Pons (tissue), 1 donor: ENCODE measurements around the gene NIP7.
"Not testable (repeated sequence)": the region's sequence is repeated elsewhere in the genome, so short reads cannot be mapped to it uniquely, and the experiment has no call there.

ENCODE experiments used
- DNase-seq: peaks from one replicate; pipeline ENCODE4 v3.0.0-alpha.2; 2016; ENCODE audit warnings: low spot score

The NIP7 gene

DNA sequence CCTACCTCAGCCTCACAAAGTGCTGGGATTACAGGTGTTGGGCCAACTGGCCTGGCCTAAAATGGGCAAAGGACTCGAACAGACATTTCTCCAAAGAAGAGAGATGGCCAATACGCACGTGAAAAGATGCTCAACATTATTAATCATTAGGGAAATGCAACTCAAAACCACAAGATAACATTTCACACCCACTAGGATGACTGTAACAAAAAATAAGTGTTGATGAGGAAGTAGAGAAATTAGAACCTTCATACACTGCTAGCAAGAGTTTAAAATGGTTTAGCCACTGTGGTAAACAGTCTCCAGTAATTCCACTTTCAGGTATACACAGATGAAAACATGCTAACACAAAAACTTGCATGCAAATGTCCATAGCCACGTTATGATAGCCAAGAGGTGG is 6.4 kb downstream of the NIP7 start:
- DNase-seq: no peak

DNA sequence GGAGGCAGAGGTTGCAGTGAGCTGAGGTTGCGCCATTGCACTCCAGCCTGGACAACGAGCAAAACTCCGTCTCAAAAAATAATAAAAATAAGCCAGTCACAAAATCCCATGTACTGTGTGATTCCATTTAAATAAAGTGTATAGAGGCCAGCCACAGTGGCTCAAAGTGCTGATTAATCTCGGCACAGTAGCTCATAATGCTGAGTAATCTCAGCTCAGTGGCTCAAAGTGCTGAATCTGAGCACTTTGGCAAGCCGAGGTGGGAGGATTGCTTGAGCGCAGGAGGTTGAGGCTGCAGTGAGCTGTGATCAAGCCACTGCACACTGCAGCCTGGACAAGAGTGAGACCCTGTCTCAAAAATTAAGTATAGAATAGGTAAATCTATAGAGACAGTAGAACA is 7.1 kb downstream of the NIP7 start:
- DNase-seq: no peak

DNA sequence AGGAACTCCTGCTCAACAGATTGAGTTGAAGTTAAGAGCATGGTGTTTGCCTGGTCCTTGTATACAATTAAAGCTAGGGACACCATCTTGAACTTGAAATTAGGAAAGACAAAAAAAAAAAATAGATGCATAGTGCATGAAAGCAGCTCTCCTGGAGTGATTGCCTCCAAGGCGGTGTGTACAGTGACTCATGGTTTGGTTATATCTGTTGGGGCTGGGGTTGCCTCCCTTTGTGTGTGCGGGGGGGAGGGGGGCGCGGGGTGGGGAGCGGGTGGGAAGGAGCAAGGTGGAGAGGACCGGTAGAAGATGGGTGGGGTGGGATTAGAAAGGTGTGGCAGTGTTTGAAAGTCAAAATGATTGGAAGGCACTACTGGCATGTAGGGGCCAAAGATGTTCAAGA is 8.7 kb downstream of the NIP7 start:
- no peak for DNase-seq

DNA sequence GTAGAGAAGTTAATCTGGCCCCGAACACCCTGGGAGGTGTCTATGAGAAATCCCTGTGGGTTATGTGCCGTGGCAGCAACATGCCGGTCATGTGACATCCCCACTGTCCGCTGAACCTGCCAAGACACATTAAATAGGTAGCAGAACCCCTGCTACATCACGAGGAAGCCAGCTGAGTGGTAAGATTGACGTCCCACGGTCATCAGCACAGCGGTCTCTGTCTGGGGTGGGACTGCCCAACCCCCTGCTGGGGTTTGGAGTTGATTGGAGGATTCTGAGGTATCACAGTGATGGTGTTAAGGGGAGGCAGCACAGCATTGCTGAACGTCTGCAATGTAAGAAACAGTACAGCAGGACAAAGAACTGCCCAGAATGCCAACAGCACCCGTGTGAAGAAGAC is 10.0 kb downstream of the NIP7 start:
- DNase-seq: no peak

DNA sequence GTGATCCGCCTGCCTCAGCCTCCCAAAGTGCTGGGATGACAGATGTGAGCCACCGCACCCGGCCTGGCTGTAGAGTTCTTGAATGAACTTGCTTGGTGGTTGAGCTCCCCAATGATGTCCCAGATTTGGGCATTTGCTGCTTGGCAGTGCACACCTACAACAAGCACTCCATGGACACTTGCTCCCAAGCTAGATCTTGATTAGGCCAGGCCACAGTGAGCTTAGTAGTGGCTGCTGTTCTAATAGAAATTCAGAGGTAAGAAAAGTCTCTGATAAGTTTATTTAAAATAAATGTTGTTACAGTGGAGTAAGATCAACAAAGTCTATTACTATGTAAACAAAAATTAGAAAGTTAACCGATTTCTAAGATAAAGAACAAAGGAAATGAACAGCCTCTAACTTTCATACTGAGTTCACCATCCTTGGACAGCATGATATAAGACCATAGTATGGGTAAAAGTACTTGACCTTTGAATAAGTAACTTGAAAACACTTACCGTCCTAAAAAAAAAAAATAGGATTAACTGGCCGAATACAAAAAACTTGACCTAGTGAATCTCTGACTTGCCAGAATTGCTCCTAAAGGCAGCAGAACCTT is 11.1 kb downstream of the NIP7 start:
- DNase-seq: no peak

DNA sequence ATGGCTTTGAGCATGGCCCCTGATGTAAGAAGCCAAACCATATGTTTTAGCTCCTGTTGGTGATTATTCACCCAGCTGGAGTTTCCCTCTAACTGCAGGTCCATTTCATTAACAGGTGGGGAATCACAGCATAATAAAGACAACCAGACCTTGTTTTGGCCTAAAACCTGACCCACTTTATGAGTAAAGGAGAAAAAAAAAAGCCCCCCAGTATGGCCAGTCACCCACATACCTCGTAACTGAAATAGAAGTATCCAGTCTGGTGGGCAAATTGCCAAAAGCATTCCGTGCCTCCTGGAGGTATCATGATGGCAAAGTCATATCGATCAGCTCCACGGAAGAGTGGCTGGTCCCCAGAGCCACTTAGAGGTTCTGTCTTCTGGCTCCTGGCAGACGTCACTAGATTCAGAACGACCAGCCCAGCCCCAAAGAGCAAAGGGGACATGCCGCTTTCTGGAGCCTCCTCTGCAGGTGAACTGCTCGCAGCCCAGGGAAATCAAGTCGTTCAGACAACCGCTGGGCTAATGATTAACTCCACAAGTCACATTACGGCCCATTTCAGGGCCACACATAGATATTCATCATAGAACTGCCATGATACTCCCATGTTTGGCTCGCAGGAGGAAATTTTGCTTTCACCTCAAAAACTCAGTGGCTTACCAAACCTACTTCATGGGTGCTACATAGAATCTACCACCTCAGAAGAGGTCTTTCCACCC is 11.9 kb downstream of the NIP7 start, which contains the start of gene TMED6:
Gene TMED6 (minus strand): TSS at position 478 of the 719 bp plus-strand sequence. CDS start 33 bp downstream, at position 445.
- DNase-seq: no peak

DNA sequence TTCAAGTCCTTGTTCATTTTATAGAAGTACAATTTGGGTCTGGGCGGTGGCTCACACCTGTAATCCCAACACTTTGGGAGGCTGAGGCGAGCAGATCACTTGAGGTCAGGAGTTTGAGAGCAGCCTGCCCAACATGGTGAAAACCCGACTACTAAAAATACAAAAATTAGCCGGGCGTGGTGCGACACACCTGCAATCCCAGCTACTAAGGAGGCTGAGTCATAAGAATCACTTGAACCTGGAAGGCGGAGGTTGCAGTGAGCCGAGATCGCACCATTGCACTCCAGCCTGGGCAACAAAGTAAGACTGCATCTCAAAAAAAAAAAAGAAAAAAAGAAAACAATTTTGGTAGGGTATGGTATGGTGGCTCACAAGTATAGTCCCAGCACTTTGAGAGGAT is 20.5 kb downstream of the NIP7 start:
- DNase-seq: not testable (repeated sequence)

DNA sequence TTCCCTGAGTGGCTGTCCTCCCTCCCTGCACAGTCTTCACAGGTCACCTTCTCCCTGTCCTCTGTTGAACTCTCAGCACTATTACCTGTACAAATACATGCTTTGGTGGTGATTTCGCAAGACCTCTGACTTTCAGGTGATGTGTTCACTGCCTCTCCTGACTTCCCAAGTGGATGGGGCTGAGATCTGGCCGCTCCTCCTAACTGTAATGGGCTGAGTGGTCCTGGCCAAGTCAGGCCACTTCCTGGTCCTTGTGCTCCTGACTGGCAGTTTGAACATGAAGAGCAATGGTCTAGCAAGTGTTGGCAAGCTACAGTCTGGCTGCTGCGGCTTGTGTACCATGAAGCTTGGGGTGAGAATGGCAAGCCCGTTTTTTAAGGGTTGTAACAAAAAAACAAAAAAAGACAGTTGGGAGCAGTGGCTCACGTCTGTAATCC is 23.7 kb downstream of the NIP7 start:
- no peak for DNase-seq

DNA sequence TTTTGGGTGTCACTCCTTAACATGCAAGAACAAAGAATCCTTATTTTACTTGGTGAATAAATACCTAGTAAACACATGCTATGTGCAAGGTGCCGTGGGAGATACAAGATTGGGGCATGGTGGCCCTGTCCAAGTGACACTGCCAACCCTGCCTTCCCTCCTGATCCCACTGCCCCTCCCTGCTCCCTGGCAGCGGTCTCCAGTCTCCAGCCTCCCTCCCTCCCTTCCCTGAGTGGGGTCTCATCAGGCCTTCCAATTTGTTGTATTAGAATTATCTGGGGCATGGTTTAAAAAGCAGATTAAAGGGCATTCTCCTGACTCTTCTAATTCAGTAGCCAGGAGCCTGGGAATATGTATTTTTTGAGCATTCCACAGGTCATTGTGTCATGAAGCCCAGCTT is 24.5 kb downstream of the NIP7 start:
- DNase-seq: no peak

DNA sequence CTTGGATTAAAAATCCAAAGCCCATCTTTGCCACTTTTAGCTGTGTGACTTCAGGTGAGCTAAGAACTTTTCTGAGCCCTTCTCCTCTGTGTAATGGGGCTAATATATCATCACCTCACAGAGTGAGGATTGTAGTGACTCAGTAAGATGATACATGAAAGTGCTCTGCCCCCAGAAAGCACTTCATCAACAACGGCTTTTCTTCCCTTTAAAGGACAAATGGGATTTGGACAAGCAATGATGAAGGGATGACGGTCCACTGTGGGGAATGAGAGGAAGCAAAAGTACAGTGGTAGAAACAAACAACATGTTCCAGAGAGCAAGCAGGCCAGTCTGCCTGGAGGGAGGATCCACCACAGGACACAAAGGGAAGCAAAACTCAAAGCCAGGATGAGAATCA is 26.3 kb downstream of the NIP7 start:
- DNase-seq: no peak

DNA sequence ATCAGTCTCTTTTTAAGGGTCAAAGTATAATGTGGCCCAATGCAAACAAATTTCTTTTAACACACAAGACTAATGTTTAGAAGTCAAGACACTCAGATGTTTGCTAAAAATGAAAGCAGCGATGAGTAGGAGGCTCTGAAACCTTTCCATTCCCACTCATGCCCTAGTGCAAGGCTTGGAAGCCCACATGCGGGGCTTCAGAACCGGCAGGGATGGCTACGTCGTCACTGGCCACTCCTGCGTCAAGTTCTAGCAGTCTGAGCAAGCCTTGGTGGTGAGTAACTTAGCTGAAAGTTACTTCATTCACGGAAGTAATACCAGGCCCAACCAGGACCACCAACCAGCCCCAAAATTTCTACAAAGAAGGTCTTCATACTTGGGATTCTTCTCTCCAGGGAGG is 26.9 kb downstream of the NIP7 start:
- no peak for DNase-seq

DNA sequence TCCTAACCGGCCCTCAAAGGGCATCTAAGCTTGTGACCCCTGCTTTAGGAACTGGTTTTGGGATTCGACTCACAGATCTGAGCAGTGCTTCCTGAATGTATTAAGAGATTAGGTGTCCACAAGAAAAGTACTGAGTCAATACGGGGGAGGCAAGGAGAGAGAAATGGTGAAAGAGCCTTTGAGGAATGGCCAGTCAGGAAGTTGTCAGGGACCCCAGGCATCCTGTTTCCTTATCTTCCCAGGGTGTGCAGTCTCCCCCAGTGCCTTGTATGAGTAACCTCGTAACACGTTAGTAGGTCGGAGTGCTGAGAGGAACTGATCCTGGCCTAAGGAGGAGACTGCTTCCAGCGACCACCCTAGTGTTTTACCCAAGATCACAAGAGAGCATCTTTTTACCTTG is 28.4 kb downstream of the NIP7 start:
- no peak for DNase-seq

DNA sequence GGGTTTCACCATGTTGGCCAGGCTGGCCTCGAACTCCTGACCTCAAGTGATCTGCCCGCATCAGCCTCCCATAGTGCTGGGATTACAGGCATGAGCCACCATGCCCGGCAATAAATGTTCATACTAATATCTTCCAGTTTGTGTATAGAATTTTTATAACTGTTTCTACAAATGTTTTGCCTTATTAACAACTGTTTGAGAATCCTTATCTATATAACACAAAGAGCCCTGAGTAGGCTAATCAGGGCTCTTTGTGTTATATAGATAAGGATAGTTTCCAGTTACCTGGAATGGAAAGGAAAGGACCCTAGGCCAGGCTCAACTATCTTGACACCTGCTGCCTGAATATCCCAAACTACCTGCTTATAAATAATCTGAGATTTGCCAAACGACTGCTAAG is 29.3 kb downstream of the NIP7 start:
- no peak for DNase-seq

DNA sequence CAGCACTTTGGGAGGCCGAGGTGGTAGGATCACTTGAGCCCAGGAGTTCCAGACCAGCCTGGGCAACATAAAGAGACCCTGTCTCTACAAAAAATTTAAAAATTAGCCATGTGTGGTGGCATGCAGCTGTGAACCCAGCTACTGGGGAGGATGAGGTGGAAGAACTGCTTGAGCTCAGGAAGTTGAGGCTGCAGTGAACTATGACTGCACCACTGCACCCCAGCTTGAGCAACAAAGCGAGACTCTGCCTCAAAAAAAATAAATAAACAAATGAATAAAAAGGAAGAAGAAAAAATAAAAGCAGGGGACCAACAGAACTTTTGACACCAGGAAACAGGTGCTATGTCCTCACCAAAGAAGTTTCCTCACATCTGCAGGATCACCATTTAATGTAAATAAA is 32.0 kb downstream of the NIP7 start:
- DNase-seq: no peak

DNA sequence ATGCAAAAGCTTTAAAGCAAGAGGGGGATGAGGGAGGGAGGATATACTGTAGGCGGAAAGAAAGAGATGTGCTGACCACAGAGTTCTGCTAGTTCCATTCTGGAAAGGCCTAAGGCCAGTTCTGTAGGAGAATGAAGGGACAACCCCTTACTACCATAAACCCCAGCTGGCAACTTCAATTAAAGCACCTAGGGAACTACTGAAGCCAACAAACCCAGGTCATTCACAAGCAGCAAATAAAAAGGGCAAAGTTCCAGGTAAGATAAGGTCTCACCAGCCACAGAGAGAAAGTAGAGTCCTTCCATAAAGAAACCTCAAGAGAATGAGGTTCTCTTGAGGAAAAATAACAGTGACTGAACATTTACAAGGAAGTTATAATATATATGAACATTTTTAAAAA is 33.4 kb downstream of the NIP7 start:
- DNase-seq: no peak

DNA sequence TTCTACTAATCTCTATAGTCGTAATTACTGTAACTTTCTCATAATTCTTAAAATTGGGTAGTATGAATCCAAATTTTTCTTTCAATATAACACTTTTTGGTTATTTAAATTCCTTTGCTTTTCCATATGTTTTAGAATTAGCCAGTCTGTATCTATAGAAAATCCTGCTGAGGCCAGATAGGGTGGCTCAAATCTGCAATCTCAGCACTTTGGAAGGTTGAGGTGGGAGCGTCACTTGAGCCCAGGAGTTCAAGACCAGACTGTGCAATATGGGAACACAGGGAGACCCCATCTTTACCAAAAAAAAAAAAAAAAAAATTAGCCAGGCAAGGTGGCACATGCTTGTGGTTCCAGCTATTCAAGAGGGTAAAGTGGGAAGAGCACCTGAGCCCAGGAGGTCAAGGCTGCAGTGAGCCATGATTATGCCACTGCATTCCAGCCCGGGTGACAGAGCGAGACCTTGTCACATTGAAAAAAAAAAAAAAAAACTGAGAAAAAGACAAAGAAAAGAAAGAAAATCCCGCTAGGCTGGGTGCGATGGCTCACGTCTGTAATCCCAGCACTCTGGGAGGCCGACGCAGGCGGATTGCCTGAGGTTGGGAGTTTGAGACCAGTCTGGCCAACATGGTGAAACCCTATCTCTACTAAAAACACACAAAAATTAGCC is 37.0 kb downstream of the NIP7 start:
- DNase-seq: no peak

DNA sequence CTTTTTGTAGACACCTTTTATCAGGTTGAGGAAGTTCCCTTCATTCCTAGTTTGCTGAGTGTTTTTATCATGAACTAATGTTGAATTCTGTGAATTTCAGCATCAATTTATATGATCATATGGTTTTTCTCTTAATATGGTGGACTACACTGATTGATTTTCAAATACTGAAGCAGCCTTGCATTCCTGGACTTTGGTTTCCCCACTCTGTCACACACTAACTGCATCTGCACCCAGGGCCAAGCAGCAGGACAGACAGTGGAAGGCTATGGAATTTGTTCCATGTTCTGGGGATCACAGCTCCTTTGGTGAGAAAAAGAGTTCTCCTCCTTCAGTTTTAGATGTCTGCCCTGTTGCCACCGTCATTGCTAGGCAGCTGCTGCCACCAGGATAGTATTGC is 38.5 kb downstream of the NIP7 start:
- DNase-seq: no peak

DNA sequence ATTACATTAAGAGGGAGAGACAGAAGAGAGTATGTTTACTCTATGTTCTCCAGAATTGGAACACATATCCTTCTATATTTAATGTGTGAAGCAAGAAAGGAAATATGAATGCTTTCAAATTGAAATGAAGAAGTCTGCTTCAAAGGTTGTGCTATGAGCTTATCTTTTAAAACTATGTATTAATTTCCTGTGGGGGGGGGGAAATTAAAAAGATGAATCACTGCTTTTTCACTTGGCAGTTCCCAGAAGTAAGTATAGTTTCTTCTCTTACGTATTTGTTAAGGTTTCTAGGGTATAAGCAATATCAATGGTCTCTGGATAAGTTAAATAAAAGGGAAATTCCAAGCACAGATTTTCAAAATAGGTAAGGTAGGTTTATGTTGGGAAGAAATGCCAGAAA is 39.2 kb downstream of the NIP7 start:
- DNase-seq: no peak

DNA sequence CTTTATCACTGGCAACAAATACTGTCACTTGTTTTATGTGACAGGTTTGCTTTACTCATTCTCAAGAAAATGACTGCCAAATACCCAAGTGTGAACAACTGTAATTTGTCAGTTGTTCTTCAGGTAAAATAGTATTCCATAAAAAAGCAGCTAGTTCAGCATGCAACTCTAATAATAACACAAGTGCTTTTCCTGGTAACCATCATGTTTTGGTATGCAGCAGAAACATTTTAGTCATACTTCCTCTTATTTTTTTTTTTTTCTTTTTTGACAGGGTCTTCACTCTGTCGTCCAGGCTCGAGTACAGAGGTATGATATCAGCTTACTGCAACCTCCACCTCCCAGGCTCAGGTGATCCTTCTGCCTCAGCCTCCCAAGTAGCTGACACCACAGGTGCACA is 41.7 kb downstream of the NIP7 start:
- no peak for DNase-seq

DNA sequence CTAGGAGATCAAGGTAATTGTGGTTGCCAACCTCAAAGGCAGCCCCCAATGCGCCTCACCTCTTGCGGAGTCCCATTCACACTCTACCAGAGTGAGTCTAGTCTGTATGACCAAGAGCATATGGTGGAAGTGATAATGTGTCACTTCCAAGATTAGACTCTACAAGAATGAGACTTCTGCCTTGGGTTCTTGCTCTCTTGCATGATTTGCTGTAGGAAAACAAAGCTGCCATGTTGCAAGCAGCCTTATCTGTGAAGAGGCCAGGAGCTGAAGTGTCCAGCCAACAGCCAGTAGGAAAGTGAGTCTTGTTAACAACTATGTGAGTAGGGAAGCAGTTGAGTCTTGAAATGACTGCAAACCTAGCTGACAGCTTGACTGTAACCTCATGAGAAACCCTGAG is 42.8 kb downstream of the NIP7 start:
- no peak for DNase-seq

DNA sequence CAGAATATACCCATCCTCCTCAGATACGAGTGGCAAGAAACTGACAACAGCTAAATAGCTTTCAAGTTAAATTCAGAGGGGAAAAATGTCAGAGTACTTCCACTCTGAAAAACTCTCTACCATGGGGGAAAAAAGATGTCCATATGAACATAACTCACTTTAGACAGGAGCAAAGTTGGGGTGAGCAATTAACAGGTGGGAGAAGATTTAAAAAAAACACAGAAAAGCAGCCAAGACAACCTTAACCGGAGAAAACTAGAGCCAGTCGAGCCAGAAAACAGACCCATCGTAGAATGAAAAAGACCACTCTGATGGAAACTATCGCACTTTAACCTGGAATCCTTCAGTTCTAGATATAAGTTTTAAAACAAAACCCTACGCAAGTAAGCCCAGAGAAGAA is 45.4 kb downstream of the NIP7 start:
- peak; percentile 21 for DNase-seq

DNA sequence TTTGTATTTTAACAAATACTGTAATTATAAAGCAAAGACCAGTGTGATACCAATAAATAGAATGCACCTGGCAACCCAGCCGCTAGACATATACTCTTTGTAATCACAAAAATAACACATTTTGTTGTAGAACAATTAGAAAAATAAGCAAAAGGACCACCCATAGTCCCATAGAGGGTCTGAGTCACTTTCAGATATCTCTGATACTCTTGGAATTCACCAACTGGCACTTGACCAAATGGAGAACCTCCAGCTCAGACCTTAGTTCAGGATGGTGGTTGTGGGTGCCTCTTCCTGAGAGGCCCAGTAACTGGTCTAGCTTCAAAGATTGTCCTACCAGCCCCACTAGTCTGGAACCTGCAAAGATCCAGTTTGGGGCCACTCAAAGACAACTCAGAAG is 47.0 kb downstream of the NIP7 start:
- DNase-seq: no peak
